ENCODE results near the gene TMEM117.
"Not testable (repeated sequence)": the region's sequence is repeated elsewhere in the genome, so short reads cannot be mapped to it uniquely, and the experiment has no call there.

Gene TMEM117

DNA sequence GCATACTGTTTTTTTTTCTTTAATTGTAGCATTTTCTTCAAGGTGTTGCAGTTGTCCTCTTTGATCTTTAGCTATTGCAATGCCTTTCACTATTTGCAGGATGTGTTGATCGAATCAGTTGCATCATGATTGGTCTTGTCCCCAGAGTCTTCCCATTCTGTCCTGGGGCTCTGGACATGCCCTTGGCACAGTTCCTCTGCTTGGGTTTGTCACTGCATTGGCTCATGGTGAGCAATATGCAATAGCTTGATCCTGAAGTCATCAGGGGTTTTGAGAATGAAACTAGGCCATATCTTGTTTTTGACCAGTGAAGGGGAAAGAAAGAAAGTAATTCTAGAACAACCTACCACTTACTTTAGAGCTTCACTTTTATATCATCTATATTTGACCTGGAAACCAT, 281.5 kb downstream of the TMEM117 start:
- DNase-seq, result no peak

DNA sequence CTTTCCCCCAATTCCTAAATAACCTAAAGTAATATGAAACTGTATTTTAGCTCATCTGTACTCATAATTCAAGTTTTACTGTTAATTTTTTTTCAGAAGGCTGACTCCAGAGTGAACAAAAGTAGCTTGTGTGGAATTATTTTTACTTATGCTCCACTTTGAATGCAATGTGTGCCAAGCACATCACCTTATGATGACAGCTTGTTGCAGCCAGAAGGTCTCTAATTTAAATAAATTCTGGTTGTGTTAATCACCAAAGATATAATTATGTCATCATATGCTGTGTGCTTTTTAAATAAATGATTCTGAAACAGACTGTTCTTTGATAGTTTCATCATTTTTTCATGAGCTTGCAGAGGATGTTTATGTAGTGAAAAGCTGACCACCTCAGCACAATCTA, 283.1 kb downstream of the TMEM117 start:
- no peak for DNase-seq

DNA sequence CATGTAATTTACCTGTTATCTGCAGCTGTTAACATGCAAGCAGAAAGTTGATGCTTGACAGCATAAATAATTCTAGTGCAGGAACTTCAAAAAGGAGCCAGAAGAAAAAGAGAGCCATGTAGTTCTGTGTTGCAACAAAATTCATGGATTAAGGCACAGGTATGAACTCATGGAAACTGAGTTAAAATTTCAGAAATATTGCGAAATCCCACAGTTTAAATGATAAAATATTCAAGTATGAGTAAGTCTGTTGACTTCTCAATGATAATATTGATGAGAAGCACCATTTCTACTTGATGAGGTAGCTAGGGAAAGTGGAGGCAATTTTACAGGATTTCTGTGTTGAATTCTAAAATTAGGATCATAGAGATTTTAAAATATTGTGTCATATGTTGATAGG, 290.9 kb downstream of the TMEM117 start:
- no peak for DNase-seq

DNA sequence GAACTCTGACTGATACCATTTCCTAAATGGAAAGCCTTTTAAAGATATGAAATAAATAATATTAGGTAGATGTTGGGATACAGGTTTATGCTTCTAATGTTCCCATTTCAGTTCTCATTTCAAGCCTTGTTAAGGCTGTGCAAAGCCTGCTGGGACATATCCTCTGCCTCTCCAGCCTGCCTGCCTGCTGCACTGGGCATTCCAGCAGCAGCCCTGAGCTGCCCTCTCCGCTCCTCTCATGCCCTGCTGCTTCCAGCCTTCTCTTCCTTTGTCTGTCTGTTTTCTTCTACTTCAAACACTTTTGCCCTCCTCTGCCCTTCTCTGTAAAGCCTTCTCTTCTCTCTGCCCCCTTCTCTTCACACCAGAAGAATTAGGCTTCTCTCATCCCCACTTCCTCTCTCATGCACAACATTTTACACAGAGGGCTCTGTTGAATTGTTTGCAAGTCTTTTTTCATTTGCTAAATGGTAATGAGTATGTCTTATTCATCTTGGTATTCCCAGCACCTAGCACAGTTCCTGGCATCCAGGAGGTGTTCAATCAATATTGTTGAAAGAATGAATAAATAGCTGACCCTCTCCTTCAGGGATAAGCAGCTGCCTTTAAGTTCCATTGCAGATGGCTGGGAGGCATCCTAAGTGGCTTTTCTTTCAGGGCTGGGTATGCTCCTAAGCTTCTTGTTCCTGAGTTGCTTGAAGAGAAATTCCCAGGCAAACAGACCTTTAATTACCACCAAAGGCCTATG, 292.3 kb downstream of the TMEM117 start:
- no peak for DNase-seq

DNA sequence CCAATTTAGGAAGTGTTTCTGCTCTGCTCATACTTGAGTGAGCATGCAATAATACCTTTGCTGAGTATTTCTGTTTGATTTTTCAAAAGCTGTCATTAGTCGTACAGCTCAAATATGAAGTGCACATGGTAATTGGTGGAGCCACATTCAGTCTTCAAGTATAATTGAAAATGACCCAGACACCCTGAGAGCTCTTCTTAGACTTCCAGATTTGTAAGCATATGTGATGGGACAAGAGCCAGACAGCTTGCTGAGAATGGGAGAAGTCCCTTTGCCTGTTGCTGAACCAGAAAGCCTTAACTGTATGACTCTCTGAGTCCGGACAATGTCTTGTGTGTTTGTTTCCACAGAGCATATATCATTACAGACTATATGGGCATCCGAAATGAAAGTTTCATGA, 307.3 kb downstream of the TMEM117 start:
- DNase-seq, result no peak

DNA sequence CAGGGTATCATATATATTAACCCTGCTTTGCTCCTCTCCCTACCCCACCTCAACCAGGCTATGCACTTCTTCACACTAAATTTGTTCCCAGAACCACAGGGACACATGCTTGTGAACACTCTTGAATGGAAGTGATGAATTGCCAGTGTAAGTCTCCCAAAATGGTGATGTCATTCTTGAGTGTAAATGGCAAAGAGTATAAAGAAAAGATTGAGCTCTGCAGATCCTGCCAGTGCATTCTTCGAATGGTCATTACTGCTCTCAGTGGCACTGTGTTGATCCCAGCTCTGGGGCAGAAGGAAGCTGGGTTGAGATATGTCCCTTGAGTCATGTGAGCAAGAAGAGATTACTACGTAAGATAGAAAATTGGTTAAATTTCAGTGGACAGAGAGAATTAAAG, 313.1 kb downstream of the TMEM117 start:
- DNase-seq, result no peak

DNA sequence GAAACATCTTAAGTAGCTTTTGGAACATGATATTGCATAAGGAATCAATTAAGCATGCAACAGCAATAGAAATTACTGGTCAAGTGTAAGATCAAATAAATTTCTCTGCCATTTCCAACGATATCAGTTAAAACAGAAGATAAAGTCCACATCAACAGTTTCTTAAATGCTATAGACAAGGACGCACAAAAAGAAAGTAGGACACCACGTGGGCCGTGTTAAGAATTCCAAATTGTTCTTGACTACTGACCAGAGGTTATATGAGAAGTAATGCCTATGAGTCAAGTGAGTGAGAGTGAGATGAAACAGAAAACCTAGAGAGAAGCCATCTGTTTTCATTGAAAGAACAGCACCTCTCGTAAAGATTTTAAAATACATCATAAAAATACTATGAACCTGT, 318.2 kb downstream of the TMEM117 start:
- DNase-seq, result no peak

DNA sequence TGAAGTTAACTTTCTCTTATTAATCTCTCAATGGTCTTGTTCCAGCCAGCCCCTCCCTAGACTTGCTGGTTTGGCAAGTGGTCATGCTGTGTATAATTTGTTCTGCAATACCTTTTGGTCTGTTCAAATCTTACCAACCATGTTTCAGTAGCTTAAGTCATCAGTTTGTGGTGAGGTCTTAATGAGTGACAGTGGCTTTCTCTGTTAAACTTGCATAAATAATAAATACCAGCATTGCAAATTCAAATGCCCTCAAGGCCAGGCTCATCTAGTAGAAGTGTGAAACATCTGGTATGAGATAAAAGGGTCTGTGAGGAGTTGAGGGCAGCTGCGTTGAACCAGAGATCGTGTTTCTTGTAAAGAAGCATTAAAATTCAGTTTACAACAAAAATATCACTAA, 319.5 kb downstream of the TMEM117 start:
- DNase-seq, result no peak

DNA sequence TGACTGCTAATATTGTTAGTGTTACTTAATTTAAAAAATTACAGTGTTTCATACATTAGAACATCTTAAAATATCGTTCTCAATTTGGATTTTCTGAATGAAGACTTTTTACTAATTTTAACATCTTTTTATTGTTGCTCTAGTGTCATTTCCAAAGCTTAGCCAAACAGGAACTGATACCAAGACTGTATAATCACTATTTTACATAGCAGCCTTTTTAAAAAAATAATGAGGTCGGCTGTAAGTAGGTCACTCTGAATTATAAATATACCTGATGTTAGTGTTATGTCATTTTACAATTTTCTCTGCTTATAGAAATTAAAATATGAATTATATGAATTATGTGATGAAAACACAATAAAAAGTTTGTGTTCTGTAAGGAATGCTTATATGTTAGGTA, 321.5 kb downstream of the TMEM117 start:
- DNase-seq, result no peak

DNA sequence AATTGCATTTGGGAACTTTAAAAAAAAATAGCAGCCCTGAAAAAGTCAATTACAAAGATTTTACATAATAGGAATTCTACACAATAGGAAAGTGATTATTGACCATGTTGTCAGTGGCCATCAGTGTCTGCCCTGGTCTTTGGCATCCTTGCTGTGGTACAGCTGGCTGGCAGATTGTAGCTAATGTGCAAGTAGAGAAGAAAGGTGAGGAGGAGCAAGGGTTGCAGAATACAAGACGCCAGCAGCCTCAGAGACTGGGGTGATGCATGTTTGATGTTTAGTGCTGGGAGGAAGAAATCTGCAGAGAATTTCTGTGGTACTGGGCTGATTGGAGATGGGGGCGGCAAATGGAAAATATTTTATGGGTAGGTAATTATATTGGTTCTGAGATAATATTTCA, 322.9 kb downstream of the TMEM117 start:
- no peak for DNase-seq

DNA sequence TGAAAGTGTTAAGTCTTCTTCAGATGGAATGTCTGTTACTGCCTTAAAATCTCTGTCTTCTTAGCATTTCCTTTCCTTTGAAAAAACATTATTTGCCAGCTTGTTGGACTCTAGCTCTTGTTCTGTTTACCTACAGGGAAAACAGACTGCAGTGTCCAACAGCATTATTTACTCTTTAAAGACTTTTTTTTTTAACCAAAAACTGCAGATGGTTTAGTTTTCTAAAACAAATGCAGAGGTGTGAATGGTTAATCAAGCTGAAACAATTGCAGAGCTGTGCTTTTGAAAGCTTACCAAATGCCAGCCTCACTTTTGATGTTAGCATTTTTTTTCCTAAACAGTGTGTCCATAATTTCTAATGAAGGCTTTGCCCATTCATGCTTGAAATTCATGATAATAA, 323.3 kb downstream of the TMEM117 start:
- DNase-seq, result no peak

DNA sequence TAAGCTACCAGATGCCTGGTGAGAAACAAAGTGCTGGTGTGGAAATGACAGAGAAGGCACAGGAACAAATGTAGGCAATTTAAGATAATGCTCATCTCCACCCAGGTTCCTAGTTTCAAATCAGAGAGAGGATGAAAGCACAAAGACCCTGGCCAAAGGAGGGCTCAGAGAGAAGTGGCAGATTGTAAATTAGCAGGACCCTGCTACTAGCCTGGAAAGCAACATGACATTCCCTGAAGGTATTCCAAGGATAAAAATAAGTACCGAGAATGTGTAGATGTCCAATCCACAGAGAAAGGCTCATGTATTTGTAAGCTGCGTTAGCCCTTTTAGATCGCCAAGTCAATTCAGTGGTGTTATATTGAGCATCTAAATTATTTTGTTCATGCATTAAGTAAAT, 324.0 kb downstream of the TMEM117 start:
- no peak for DNase-seq

DNA sequence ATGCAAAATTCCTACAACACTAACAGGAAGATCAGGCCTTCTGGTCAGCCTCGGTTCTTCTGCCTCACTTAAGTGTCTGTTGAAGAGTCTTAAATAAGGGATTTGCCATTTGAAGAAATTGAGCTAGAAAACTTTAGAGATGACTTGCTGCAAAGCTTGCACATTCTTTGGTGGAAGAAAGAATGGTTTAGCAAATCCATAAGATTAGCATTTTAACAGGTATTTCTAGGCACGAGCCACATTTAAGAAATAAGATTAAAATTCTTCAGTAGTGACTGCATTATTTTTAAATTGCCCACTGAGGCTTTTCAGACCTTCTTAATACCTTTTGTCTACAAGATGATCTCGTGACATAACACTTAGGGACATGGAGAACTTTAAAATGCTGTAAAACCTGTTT, 327.1 kb downstream of the TMEM117 start:
- no peak for DNase-seq

DNA sequence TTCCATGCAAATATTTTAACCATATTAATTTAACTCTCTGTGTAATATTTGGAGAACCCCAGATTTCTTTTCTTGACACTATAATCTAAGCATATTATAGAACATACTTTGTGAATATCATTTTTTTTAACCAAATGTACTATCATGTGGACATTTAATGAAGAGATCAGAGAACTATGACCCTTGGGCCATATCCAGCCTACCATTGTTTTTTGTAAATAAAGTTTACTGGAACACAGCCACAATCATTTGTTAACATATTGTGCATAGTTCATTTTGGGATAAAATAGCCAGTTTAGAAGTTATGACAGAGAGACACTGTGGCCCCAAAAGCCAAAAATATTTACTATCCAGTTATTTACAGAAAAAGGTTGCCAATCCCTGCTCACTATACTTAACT, 338.2 kb downstream of the TMEM117 start:
- no peak for DNase-seq

DNA sequence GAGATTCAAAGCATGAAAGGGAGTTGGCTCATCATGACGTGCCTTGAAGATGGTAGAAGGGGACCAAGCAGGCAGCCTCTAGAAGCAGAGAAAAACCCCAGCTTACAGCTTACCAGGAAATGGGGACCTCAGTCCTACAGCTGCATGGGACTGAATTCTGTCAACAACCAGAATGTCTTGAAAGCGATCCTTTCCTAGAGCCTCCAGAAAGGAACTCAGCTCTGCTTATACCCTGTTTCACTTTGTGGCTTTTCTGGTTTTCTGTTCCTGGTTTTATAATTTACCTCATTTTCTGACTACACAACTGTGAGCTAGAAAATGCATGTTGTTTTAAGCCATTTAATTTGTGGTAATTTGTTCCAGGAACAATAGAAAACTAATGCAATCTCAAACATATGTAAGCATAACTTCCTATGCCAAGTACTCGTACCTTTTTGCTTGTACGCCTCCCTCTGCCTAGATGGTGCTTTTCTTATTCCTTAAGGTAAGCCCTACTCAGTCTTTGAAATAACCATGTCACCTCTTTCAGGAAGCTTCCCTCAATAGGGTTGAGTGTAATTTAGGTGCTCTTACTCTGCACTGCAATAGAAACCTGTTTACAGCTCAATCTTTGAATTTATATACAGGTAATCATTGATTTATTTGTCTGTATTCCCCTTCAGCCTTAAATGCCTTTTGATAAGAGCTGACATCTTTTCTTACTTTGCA, 348.8 kb downstream of the TMEM117 start:
- DNase-seq, result no peak

DNA sequence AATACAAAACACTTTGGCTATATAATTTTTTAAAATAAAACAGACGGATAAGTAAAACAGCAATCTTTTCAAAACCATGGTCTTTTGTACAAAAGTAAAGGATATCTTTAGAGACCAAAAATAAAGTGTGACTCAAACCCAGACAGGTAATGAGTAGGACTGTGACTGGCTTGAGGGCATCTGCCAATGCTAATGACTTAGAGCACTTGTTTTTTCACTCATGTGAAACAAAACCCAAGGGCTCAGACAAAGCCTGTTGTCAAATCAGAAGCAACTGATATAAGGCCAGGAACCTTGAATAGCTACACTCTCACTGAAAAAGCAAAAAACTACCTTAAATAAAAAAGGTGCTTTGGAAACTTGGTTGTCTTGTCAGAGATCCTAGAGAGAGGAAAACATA, 357.4 kb downstream of the TMEM117 start:
- DNase-seq, result no peak

DNA sequence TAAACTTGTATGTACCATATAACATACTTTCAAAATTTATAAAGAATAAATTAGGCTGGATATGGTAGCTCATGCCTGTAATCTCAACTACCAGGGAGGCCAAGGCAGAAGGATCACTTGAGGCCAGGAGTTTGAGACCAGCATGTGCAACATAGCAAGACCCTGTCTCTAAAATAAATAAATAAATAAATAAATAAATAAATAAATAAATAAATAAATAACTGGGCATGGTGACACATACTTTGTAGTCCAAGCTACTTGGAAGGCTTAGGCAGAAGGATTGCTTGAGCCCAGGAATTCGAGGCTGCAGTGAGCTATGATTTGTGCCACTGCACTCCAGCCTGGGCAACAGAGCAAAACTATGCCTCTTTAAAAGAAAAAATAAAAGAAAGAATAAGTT, 359.8 kb downstream of the TMEM117 start:
- not testable (repeated sequence) for DNase-seq

DNA sequence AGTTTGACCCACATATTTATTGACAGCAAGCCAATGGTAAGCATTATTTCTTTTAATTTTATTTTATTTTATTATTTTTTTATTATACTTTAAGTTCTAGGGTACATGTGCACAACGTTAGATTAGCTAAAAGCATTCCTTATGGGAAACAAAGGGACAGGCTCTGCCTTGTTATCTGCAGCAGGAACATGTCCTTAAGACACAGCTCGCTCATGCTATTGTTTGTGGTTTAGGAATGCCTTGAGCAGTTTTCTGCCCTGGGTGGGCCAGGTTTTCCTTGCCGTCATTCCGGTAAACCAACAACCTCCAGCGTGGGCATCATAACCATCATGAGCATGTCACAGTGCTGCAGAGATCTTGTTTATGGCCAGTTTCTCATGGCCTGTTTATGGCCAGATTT, 370.2 kb downstream of the TMEM117 start:
- no peak for DNase-seq

DNA sequence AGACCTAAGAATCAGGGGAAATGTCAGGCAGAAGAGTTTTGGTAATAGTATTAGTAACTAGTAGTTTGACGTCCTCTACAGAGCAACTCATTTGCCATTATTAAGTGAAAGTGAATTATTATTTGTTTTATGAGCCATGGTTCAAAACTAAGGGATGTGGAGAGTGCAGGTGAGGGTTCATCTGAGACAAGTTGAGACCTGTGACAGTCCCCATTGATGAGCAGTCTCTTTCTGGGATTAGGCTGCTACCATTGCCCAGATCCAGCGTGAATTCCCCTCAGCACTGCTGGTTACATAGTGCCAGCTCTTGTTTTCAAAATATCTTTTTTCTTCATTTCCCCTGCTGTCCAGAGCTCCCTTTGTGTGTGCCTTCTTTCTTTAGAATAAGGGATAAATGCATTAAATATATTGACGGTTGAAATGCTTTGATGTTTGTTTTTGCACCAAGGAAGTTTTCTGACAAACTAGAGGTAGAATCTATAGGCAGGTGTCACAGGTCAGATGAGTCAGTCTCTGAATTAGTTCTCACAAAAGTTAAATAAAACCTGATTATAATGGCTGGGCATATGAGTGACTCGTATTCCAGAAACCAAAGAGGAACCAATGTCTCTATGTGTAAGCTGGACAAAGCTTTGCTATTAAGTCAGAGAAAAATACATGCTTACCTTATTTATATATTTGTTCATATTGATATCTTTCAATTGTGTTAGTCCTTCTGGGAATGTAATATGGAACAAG, 381.4 kb downstream of the TMEM117 start:
- no peak for DNase-seq

DNA sequence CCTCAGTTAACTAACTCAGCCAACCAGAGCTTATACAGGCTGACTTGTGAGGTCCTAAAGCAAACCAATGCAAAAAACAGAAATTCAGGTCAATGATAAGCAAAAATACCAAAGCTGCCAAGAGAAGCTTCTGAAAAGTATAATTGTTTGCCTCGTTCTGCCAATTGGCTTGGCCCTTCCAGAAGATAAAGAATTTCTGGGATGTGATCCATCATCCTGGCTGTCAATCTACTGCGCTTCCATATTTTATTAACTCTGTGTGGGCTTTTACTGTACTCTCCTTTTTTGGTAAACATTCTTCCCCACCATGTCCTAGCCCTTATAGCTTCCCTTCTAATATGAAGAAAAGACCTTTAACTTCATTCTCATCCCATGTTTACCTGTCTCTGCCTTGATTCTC, 387.9 kb downstream of the TMEM117 start:
- DNase-seq, result no peak

DNA sequence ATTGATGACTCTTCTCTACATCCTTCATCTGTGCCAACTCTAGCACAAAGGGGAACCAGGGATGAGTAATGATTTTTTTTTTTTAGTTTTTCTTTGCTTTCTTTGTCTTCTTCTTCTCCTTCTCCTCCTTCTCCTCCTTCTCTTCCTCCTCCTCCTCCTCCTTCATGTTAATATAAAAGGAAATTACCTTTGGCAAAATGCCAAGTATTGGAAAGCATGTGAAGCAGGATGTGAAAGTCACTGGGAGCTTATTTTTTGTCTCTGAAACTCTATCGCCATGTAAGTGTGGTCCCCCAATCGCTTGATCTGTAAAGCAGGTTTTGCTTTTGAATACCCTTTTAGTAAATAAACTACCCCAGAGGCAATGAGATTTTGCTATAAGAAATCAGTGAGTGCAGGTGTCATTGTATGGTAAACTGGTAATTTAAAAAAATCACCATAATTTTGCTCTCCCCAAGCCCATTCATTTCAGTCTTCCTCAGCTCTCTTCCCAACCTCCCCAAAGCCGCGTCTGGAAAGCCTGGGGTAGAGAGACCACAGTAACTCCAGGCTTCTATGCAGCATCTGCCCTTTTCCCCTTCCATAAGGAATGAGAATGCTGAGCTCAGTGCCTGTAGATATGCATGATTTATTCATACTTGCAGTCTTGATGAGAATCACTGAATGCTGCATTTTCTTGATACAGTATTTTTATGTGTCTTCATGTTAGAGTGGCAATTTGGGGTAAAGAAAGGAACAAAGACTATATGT, 388.7 kb downstream of the TMEM117 start:
- DNase-seq, result no peak

DNA sequence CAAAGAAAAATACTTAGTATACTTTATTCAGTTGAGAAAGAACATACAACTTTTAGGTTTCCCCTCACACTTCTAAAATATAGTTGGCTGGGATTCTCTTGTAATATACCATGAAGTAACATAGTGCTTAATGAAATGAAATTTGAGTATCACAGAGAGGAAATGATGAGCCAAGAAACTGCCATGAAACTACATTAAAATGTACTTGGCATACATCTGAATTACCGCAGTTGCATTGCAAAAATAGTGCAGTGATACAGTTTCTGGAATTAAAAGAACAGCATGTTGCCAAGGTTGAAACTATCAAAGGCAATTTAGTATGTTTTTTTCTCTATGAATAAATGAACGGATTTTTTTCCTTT, 389.2 kb downstream of the TMEM117 start:
- no peak for DNase-seq

DNA sequence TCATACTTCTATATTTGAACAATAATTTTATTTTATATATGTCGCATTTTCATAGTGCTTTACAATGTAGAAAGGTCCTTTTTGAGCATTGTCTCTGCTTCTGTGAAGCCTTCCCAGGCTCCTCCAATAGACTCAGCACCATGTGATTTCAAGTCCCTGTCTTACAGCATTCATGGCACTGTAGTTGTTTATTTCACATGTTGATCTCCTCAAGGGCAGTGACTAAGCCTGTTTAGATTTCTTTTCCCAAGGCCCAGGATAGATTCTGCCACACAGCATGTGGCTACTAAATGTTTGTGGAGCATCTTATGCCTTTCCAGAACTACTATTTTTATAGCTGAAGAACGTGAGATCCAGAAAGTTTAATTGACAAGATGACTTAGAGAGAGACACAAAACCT, 391.7 kb downstream of the TMEM117 start:
- DNase-seq, result no peak

DNA sequence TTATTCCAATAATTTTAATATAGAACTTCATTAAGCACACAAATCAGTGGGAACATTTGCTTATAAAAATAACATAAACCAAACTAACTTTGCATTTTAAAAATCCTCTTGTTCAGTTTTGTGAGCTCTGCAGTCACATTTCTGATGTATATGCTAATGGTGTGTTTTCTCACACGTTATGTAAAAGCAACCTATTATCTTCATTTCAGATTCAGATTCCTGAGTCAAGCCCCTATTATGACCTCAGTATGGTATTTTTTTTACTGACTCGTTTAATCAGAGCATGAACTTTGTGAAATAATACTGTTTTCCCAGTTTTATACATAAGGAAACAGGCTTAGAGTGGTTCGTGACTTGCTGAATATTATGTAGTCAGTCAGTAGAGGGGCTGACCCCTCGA, 394.0 kb downstream of the TMEM117 start:
- no peak for DNase-seq

Data from activated effector memory CD4-positive, alpha-beta T cell treated with anti-CD3 and anti-CD28 coated beads, Interleukin-2, amount 50 U/mL, for 16 hours (primary cell).